Endothelial cell of umbilical vein (primary cell): ENCODE results near the gene TRMT2A. TPM values are rescaled to one million over a fixed set of nuclear protein-coding genes. Genes with fewer than 3 reads are reported as not detected.

Experiments used
- Bru-seq: library from RNA; stranded (reverse); fragments of 400-500 nt; gene quantifications from one replicate; lab custom pipeline; 2021; lab: Mats Ljungman, UMichigan
- BruChase-seq, 2 experiments: library from RNA; stranded (reverse); fragments of 400-500 nt; gene quantifications; one replicate each; lab custom pipeline; 2021; lab: Mats Ljungman, UMichigan
- BruUV-seq: library from RNA; stranded (reverse); fragments of 400-500 nt; replicated peaks from 2 replicates; lab custom pipeline; 2021; lab: Mats Ljungman, UMichigan
- CTCF ChIA-PET: fragments of 300-600, 350-600 bp; sonication (Branson Sonifier 250); formaldehyde crosslinking; loops from one replicate; lab custom pipeline; 2021; ENCODE audit warnings: antibody characterized with exemption, inconsistent platforms; lab: Charles Lee
- POLR2A ChIA-PET: fragments of 300-600, 350-600 bp; sonication (Branson Sonifier 250); formaldehyde crosslinking; loops from one replicate; lab custom pipeline; 2021; ENCODE audit warnings: antibody characterized with exemption, inconsistent platforms; lab: Charles Lee
- DNase-seq: peaks from one replicate; pipeline ENCODE4 v3.0.0-alpha.2; 2011; ENCODE audit warnings: low read depth, low spot score
- FAIRE-seq: peaks from 2 replicates; lab custom pipeline; 2011; peaks lifted over from hg19 to GRCh38; lab: Jason Lieb, UNC
- H2AFZ ChIP-seq: 2 replicates; pipeline ENCODE4 v1.6.0; 2012; ENCODE audit warnings: low read depth, low read length, control low read depth, inconsistent platforms
- H3K27ac ChIP-seq: 2 replicates; pipeline ENCODE4 v1.5.1; 2011; ENCODE audit warnings: low read depth, mild to moderate bottlenecking, control low read depth, low read length, moderate library complexity; ENCODE audit not compliant: insufficient read depth
- H3K27me3 ChIP-seq, 2 experiments: 2 replicates each; pipeline versions ENCODE4 v1.6.0 to v1.6.1; 2011; ENCODE audit warnings: low read length in 2 of 2, mixed read lengths in 1 of 2; ENCODE audit not compliant: control insufficient read depth in 2 of 2, insufficient read depth in 2 of 2
- H3K36me3 ChIP-seq, 2 experiments: 2 replicates in 1 of 2; 3 replicates in 1 of 2; pipeline ENCODE4 v1.5.1; 2011; ENCODE audit warnings: low read length in 2 of 2, mild to moderate bottlenecking in 1 of 2, moderate library complexity in 1 of 2; ENCODE audit not compliant: control insufficient read depth in 2 of 2, insufficient read depth in 2 of 2; ENCODE audit errors: extremely low read depth in 1 of 2
- H3K4me1 ChIP-seq: 3 replicates; pipeline ENCODE4 v1.5.1; 2011; ENCODE audit warnings: mild to moderate bottlenecking, low read length; ENCODE audit not compliant: control insufficient read depth, insufficient read depth; ENCODE audit errors: extremely low read depth
- H3K4me2 ChIP-seq: 2 replicates; pipeline ENCODE4 v1.6.1; 2011; ENCODE audit warnings: low read length, control low read depth, mixed read lengths; ENCODE audit not compliant: insufficient read depth
- H3K4me3 ChIP-seq, 3 experiments: fragments of 200-600 bp in 1 of 3; sonication (generic), shearing (Covaris generic) in 1 of 3; replicated peaks in 1 of 3; 2 replicates each; pipeline ENCODE4 v1.5.1; 2011 to 2016; ENCODE audit warnings: control low read depth in 3 of 3, low read length in 3 of 3, mild to moderate bottlenecking in 2 of 3, inconsistent platforms in 1 of 3, low read depth in 1 of 3, moderate library complexity in 1 of 3; ENCODE audit not compliant: insufficient read depth in 1 of 3
- H3K79me2 ChIP-seq: 2 replicates; pipeline ENCODE4 v1.6.0; 2012; ENCODE audit warnings: low read length, inconsistent platforms; ENCODE audit not compliant: control insufficient read depth, insufficient read depth
- H3K9ac ChIP-seq: replicated peaks from 2 replicates; pipeline ENCODE3; 2011; ENCODE audit warnings: low read length, control low read depth; ENCODE audit not compliant: insufficient read depth; ENCODE audit errors: extremely low read depth
- H3K9me1 ChIP-seq: replicated peaks from 3 replicates; pipeline ENCODE4 v1.6.0; 2011; ENCODE audit warnings: mild to moderate bottlenecking, low read length; ENCODE audit not compliant: control insufficient read depth, insufficient read depth; ENCODE audit errors: extremely low read depth
- H3K9me3 ChIP-seq: replicated peaks from 2 replicates; pipeline ENCODE4 v1.5.1; 2012; ENCODE audit warnings: low read length, inconsistent platforms; ENCODE audit not compliant: control insufficient read depth, insufficient read depth
- H4K20me1 ChIP-seq: replicated peaks from 2 replicates; pipeline ENCODE3; 2011; ENCODE audit warnings: mild to moderate bottlenecking, low read length; ENCODE audit not compliant: control insufficient read depth, insufficient read depth; ENCODE audit errors: extremely low read depth
- CTCF ChIP-seq, 2 donors: IDR thresholded peaks; 1 replicate in 1 of 2; 2 replicates in 1 of 2; pipeline ENCODE4 v1.5.1; 2011; ENCODE audit warnings: low read length in 2 of 2, mild to moderate bottlenecking in 2 of 2, moderate library complexity in 2 of 2, control low read depth in 1 of 2, inconsistent platforms in 1 of 2, low read depth in 1 of 2; ENCODE audit not compliant: insufficient read depth in 1 of 2; ENCODE audit errors: extremely low read depth in 1 of 2
- EZH2 ChIP-seq: IDR thresholded peaks from 2 replicates; pipeline ENCODE4 v1.6.1; 2012; ENCODE audit warnings: borderline replicate concordance, low read depth, mild to moderate bottlenecking, moderate library complexity, low read length, inconsistent platforms; ENCODE audit not compliant: severe bottlenecking
- FOS ChIP-seq: IDR thresholded peaks from 2 replicates; pipeline ENCODE4 v1.6.1; 2011; ENCODE audit warnings: mild to moderate bottlenecking, low read length, moderate library complexity, borderline replicate concordance; ENCODE audit not compliant: insufficient read depth
- GATA2 ChIP-seq: IDR thresholded peaks from 2 replicates; pipeline ENCODE4 v1.7.0; 2011; ENCODE audit warnings: low read depth, mild to moderate bottlenecking, moderate library complexity, mixed read lengths, low read length; ENCODE audit not compliant: insufficient read length, insufficient read depth
- JUN ChIP-seq: IDR thresholded peaks from 2 replicates; pipeline ENCODE4 v1.6.1; 2011; ENCODE audit warnings: borderline replicate concordance, low read depth; ENCODE audit not compliant: insufficient read length, insufficient read depth
- MAX ChIP-seq: IDR thresholded peaks from 2 replicates; pipeline ENCODE4 v1.6.1; 2011; ENCODE audit not compliant: insufficient read depth, insufficient read length
- MYC ChIP-seq: IDR thresholded peaks from one replicate; pipeline ENCODE4 v1.6.1; 2011; ENCODE audit warnings: mild to moderate bottlenecking, low read depth, low read length
- POLR2A ChIP-seq: IDR thresholded peaks from 2 replicates; pipeline ENCODE4 v1.6.1; 2012; ENCODE audit warnings: low read depth, mild to moderate bottlenecking, control low read depth, low read length
- POLR2AphosphoS5 ChIP-seq: IDR thresholded peaks from 2 replicates; pipeline ENCODE4 v1.6.1; 2012; ENCODE audit warnings: low read depth, mild to moderate bottlenecking, control low read depth, low read length, moderate library complexity; ENCODE audit not compliant: insufficient read depth
- dilution Hi-C: fragments of 300-500 bp; cut with MboI; formaldehyde crosslinking; loops from one replicate; pipeline ENCODE4 v1.15.0; 2019; ENCODE audit warnings: low sequenced_read_pairs; ENCODE audit not compliant: extremely low pct_ligation_motif_present
- intact Hi-C: fragments of 100-400 bp; cut with micrococcal nuclease; formaldehyde crosslinking; loops from one replicate; pipeline ENCODE4 v1.10.0; 2022
- long read RNA-seq: library from polyadenylated mRNA; stranded (forward); transcript quantifications from one replicate; pipeline ENCODE4 v2.0.0, GENCODE V29; 2021
- polyA minus RNA-seq, 3 experiments: library from RNA; depleted of rRNA, polyadenylated mRNA; stranded (reverse); fragments of >200 nt; gene quantifications; 1 replicate in 1 of 3; 2 replicates in 2 of 3; pipeline ENCODE4 v1.2.3, GENCODE V29; 2011
- polyA plus RNA-seq, 4 experiments: library from polyadenylated mRNA; depleted of rRNA in 3 of 4; stranded (reverse) in 3 of 4; unstranded in 1 of 4; fragments of >200 nt; gene quantifications; 2 replicates each; pipeline versions ENCODE4 v1.2.1 to v1.2.3, GENCODE V29; 2011 to 2012; ENCODE audit warnings: missing spikeins in 1 of 4
- total RNA-seq: library from RNA; stranded (reverse); gene quantifications from 2 replicates; pipeline ENCODE4 v1.2.3, GENCODE V29; 2021

Gene TRMT2A
- total RNA-seq (50.5 and 51.2 TPM in 2 replicates), polyA plus RNA-seq (61.9 and 73.2 TPM in 2 replicates), polyA minus RNA-seq (39.2 and 46.6 TPM in 2 replicates), Bru-seq, nascent RNA (percentile 55 among the genes with signal in this experiment), BruChase-seq, experiment 1, labeled RNA remaining after a 6-hour chase (percentile 67 among the genes with signal in this experiment), BruChase-seq, experiment 2, labeled RNA remaining after a 2-hour chase (percentile 65 among the genes with signal in this experiment)
- polyA plus RNA-seq (2011; cell fraction: cytosol; rRNA removed), result 22.6 and 30.9 TPM in 2 replicates
- 236 and 254 TPM in 2 replicates for polyA plus RNA-seq (2011; cell fraction: nucleus; rRNA removed)
- 26.5 and 28.9 TPM in 2 replicates for polyA plus RNA-seq (2012)
- 42.8 TPM for polyA minus RNA-seq (2011; cell fraction: cytosol; rRNA and poly(A)+ RNA removed)
- polyA minus RNA-seq (2011; cell fraction: nucleus; rRNA and poly(A)+ RNA removed), result 43.1 and 69.8 TPM in 2 replicates
- long read RNA-seq, transcript TRMT2A-202 (13 exons, 2,928 nt), result minor isoform, 5 of 95 reads
- long read RNA-seq, transcript TRMT2A-201 (12 exons, 2,964 nt), result major isoform, 41 of 95 reads
- long read RNA-seq, partial matches to known transcripts, result 8 of 95 reads
- long read RNA-seq, other reads (novel, unspliced or antisense), result 40 of 95 reads

- Histone ChIP-seq H3K36me3 (peaks cover 15 to 27% of the 10 kb centered on the region in 2 experiments), H3K27ac (peak within 1 kb of the TSS; percentile 67), H3K4me2 (peak within 1 kb of the TSS; percentile 96), H3K4me1 (peaks cover 22% of the 10 kb centered on the region), H2AFZ (peak within 1 kb of the TSS; percentile 75), H3K9ac (peak within 1 kb of the TSS; percentile 92), H3K4me3 (peak within 1 kb of the TSS; percentile 84 to 92 (median 87)), H4K20me1 (no peaks in the 10 kb centered on the region), H3K27me3 (no peaks in the 10 kb centered on the region), H3K9me1 (no peaks in the 10 kb centered on the region), H3K79me2 (peaks cover 69% of the 10 kb centered on the region), H3K9me3 (no peaks in the 10 kb centered on the region)
- FAIRE-seq (peak; percentile 97), DNase-seq (peak; percentile 99)
- TF ChIP-seq JUN, result no peak
- peak; percentile 90 for TF ChIP-seq POLR2AphosphoS5
- TF ChIP-seq POLR2A, result no peak
- no peak for TF ChIP-seq GATA2
- TF ChIP-seq EZH2, result no peak
- peak; percentile 11 to 25 for TF ChIP-seq CTCF (IDR thresholded peaks at IDR 0.05; ENCODE audit: extremely low read depth in 1 of 2, insufficient read depth in 1 of 2, low read depth in 1 of 2, low read length in 2 of 2)
- TF ChIP-seq MAX, result peak; percentile 73
- no peak for TF ChIP-seq FOS
- TF ChIP-seq MYC, result peak; percentile 54
- ChIA-PET CTCF (interaction anchor here (0.7 to 1.4 kb wide), 3 partner anchors 8 to 387 kb away, joined by 3 to 4 read pairs (median 4); no protein-coding TSS in a partner anchor), POLR2A (interaction anchor here (0.7 kb wide), 1 partner anchor 36 kb away, joined by 3 read pairs; no protein-coding TSS in a partner anchor)
- intact Hi-C loops (loop anchor here (1.0 kb wide), 1 partner anchor 37 kb away; the partner anchor contains the start of gene DGCR8), dilution Hi-C loops (no loop called here)
- no TSS peak for BruUV-seq
Observed at GRCh38 chr22:20116951-20117632, at the start of gene TRMT2A. TSS of gene TRMT2A (minus strand) at chr22:20117226. CDS start at chr22:20116906, 320 bp downstream.
